NB4 (cell line): ENCODE results near the gene PDE11A.
"Not testable (repeated sequence)": the region's sequence is repeated elsewhere in the genome, so short reads cannot be mapped to it uniquely, and the experiment has no call there.

Source experiments
- DNase-seq: peaks from one replicate; pipeline ENCODE4 v3.0.0; 2010; ENCODE audit warnings: low read depth
- H3K4me3 ChIP-seq: one replicate; pipeline ENCODE4 v1.5.1; 2011; ENCODE audit warnings: mild to moderate bottlenecking, low read depth, low read length, moderate library complexity
- CTCF ChIP-seq: IDR thresholded peaks from one replicate; pipeline ENCODE4 v1.5.1; 2012; ENCODE audit warnings: low read depth, low read length
- MAX ChIP-seq: IDR thresholded peaks from 2 replicates; pipeline ENCODE4 v1.6.1; 2011; ENCODE audit warnings: low read depth, low read length
- MYC ChIP-seq: IDR thresholded peaks from 2 replicates; pipeline ENCODE4 v1.6.1; 2011; ENCODE audit warnings: low read depth, low read length
- POLR2A ChIP-seq: IDR thresholded peaks from 2 replicates; pipeline ENCODE4 v1.6.1; 2011; ENCODE audit warnings: mild to moderate bottlenecking; ENCODE audit not compliant: insufficient read length; ENCODE audit errors: extremely low read depth

The PDE11A gene

GRCh38 chr2:177952151-177952550 is 120.4 kb downstream of the PDE11A start:
- H3K4me3 ChIP-seq: no peak overlapping the region
- no peak for DNase-seq
- TF ChIP-seq CTCF (no peak), MAX (no peak), MYC (no peak), POLR2A (no peak)

- not testable (repeated sequence) for DNase-seq, H3K4me3 ChIP-seq
Observed at GRCh38 chr2:177947598-177947997, 125.0 kb downstream of the PDE11A start.

- H3K4me3 ChIP-seq, DNase-seq: not testable (repeated sequence)
Observed at GRCh38 chr2:177944530-177944929, 128.0 kb downstream of the PDE11A start.

DNA sequence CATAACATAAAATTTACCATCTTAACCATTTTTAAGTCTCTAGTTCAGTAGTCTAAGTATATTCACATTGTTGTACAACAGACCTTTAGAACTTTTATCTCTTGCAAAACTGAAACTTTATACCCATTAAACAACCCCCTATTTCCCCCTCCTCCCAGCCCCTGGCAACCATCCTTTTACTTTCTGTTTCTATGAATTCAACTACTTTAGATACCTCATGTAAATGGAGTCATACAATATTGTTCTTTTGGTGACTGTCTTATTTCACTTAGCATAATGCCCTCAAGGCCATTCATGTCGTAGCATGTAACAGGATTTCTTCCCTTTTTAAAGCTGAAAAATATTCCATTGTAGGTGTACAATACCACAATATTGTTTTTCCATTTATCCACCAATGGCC is 129.8 kb downstream of the PDE11A start:
- TF ChIP-seq MYC (no peak), MAX (no peak), CTCF (no peak), POLR2A (no peak)
- no peak for DNase-seq

GRCh38 chr2:177939211-177939610 is 133.4 kb downstream of the PDE11A start:
- TF ChIP-seq MAX (no peak), CTCF (no peak), MYC (no peak), POLR2A (no peak)
- H3K4me3 ChIP-seq: no peak overlapping the region
- DNase-seq: no peak

More for the DNA sequence above, 129.8 kb downstream of the PDE11A start:
- H3K4me3 ChIP-seq: no peak overlapping the region

DNA sequence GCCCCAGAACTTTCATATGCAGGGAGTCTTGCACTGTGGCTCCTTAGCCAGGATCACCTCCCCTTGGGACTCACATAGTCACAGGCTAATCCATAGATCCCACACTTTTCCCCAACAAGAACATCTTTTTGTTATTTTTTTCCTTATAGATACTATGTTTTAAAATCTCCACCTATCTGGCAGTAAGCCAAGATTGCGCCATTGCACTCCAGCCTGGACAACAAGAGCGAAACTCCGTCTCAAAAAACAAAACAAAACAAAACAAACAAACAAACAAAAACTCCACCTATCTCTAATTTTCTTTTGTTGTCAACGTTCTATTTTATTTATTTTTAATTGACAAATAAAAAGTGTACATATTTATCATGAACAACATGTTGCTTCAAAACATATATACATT is 141.7 kb downstream of the PDE11A start:
- no peak for TF ChIP-seq CTCF
- TF ChIP-seq MAX: no peak
- no peak for TF ChIP-seq POLR2A
- no peak for TF ChIP-seq MYC
- no peak overlapping the region for H3K4me3 ChIP-seq
- no peak for DNase-seq

- H3K4me3 ChIP-seq: no peak overlapping the region
- no peak for TF ChIP-seq MYC
- TF ChIP-seq POLR2A: no peak
- no peak for TF ChIP-seq CTCF
- TF ChIP-seq MAX: no peak
- DNase-seq: no peak
Observed at GRCh38 chr2:177929662-177930522, 142.7 kb downstream of the PDE11A start.
